HG03432 (cell line): Measurements from ENCODE around the gene ACVR2B.
A peak's percentile ranks its signal among the peaks of the same experiment; 100 is the strongest.

Experiments
- ATAC-seq: cut with Tn5 transposase; IDR thresholded peaks from one replicate; pipeline ENCODE4 v1.9.1; 2021; ENCODE audit warnings: mild to moderate bottlenecking, moderate library complexity; ENCODE audit not compliant: unreplicated experiment

Gene ACVR2B

DNA sequence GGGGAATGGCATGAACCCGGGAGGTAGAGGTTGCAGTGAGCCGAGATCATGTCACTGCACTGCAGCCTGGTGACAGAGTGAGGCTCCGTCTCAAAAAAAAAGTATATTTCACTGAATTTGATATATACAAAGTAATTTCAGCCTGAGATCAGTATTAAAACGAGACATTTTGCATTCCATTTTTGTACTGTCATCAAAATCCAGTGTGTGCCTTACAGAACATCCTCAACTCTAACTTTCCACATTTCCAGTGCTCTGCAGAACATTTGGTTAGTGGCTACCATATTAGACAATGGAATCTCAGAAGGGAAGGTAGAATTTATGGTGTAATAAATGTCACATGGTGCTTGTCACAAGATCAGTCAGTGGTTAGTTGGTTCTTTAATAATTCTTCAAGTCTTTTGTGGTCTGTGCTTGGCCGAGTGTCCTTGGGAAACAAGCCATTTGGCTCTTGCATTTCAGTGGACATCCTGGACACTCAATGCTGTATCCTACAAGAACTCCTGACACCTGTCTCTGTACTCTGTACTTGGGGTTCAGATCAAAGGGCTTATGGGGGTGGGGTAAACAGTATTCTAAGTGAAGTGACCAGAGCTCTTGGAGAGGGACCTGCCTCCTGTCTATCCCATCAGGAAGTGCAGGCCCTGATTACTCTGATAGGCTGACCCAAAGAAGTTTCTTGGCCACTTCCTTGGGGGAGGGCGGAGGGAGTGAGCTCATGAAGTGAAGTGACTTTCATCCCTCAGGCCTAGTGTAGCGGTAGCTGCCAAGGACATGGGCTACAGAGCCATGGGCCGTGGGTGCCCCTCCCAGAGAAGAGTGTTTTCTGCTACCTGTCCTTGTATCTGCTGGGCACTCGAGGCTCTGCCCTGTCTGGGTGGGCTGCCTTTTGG, 3.7 kb downstream of the ACVR2B start:
- ATAC-seq = no peak

DNA sequence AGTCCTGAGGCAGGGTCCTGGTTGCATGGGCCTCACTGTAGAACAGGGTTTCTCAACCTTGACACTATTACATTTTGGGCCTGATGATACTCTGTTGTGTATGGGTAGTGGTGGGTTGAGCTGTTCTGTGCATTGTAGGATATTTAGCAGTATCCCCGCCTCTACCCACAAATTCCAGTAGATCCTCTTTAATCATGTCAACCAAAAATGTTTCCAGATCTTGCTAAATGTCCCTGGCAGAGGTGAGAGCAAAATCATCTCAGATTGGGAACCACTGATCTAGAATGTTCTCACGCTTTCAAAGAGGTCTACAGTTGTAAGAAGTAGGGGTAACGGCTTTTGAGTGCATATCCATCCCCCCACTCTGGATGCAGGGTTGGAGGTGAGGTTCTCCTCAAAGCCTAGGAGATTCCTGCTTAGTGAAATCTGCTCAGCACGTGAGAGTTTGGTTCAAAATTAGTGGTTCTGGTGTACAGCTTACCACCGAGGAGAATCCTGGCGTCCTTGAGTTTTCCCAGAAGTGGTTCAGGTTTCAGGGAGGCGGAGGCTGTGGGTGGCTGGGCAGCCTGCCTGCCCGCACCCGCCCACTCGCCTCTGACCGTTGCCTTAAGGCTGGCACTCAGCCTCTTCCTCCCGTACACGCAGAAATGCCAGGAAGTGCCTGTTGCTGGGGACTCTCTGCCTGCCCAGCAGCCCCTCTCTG, 5.3 kb downstream of the ACVR2B start:
- no peak for ATAC-seq

DNA sequence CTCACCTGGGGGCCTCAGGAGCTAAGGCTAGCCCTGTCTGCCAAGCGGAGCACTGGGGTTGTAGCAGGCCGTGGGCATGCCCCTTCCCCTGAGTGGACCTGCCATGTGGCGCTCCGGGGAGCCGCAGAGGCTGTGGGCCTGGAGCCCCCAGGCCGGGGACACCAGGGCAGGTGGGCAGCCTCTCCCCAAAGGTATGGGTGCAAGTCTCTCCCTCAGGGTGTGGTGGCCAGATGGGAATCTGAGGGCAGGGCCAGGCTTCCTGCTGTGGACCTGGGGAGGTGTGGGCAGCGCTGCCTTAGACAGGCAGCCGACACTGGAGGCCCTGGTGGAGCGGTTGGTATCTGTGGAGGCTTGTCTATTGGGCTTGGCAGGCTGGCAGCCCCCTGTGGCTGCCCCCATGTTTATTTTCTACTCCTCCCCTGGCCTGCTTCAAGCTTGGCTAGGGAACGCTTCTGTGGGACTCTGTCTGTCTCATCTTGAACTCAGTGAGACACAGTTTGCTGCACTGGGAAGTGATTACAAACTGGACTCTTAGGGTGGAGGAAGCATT, 5.9 kb downstream of the ACVR2B start:
- no peak for ATAC-seq

DNA sequence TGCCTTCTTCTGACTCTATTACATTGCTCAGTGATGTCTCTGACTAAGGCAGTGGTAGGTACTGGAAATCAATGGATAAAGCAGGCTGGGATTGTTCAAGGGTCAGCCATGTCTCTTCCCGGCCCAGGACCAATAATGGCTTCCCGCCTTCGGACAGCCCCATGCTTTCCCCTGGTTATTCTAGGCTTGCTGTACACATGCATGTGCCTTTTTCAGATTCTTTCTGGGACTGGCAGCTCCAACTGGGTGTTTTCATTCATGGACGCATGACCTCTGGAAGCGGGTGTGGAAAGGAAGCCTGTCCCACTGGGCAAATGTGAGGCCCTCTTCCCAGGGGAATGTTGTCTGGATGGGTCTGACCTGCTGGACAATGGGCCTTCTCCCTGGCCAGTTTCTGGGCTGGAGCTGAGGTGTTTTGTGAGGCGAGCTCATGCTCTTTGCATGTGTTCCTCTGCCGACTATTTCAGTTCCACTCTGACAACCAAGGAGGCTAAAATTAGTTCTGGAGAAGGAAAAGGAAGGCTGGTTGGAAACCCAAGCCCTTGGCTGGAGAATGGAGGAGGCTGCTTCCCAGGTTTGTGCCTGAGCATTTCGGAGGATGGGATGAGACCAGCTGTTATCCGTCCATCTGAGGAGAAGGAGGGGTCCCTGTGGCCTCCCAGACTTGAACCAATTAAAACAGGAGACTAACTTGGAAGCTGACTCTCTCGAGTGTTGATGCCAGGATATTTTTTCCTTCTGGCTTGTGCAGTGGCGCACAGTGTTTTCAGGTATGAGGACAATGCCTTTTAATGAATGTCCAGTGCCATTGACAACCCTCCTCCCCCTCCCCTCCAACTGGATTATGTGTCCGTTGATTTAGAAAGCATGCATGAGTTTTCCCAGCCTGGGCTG, 6.9 kb downstream of the ACVR2B start:
- ATAC-seq = no peak

- no peak for ATAC-seq
Measured at GRCh38 chr3:38465588-38466154, 12.0 kb downstream of the ACVR2B start.

DNA sequence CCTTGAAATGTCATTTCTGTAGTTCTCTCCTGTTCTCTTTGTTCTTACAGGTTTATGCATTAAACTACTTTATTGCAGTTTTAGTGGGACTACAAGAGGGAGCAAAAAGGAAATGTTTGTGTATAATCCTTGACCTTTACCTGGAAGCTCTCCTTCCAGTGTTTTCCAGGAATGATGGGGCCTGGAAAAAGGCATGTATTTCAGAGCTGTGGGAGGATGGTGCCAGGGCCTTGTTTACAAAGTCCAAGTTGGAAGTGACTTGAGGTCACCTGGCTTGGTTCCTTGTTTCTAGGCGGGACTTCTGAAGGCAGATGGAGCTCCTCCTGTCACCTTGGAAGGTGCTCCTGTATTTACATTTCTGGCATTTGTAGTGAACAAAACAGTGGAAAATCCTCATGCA, 15.1 kb downstream of the ACVR2B start:
- ATAC-seq = no peak

DNA sequence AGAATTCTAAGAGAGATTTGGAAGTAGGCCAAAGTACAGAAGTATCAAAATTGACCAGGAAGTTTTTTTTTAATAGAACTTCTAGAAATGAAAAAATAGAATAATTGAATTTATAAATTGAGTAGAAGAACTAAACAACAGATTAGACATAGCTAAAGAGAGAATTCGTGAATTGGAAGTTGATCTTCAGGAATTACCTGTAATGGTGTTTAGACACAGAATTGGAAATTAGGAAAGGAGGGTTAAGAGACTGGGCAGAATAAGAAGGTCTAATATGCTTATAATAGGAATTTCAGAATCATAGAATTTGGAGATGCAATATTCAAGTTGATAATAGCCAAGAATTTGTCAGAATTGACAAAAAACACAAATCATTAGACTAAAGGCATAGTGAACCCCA, 16.2 kb downstream of the ACVR2B start:
- no peak for ATAC-seq

- no peak for ATAC-seq
Measured at GRCh38 chr3:38471260-38471857, 17.7 kb downstream of the ACVR2B start.

- ATAC-seq = no peak
Measured at GRCh38 chr3:38472342-38472741, 18.7 kb downstream of the ACVR2B start.

GRCh38 chr3:38473229-38473628, 19.5 kb downstream of the ACVR2B start:
- ATAC-seq = no peak

GRCh38 chr3:38474928-38475605, 21.4 kb downstream of the ACVR2B start:
- no peak for ATAC-seq

GRCh38 chr3:38475716-38476115, 22.0 kb downstream of the ACVR2B start:
- ATAC-seq = no peak

GRCh38 chr3:38476157-38476756, 22.6 kb downstream of the ACVR2B start:
- ATAC-seq = no peak

DNA sequence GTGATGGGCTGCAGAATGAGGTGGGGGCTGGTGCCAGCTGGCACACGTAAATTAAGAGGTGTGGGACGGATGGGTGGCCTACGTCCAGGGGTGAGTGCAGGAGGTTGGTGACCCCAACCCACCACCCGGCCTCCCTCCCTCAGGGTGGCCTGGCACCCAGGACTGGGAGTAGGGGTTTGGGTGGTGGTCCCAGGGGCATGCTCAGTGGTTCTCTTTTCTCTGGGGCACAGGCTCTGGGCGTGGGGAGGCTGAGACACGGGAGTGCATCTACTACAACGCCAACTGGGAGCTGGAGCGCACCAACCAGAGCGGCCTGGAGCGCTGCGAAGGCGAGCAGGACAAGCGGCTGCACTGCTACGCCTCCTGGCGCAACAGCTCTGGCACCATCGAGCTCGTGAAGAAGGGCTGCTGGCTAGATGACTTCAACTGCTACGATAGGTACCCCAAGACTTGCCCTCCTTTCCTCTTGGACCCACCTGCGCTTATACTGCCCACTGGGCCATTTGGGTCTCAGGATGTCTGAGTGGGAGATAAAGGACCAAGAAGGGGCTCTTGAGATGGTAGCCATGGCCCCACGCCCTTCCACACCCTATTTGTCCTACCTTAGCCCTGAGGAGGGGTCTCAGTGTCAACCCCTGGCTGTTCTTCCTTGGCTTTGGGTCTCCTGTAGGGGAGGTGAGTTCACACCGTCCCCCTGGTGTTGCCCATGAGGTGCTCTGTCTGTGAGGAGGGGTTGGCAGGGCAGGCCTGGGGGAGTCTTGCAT, 23.5 kb downstream of the ACVR2B start:
- ATAC-seq = no peak

- no peak for ATAC-seq
Measured at GRCh38 chr3:38477839-38478450, 24.3 kb downstream of the ACVR2B start.

DNA sequence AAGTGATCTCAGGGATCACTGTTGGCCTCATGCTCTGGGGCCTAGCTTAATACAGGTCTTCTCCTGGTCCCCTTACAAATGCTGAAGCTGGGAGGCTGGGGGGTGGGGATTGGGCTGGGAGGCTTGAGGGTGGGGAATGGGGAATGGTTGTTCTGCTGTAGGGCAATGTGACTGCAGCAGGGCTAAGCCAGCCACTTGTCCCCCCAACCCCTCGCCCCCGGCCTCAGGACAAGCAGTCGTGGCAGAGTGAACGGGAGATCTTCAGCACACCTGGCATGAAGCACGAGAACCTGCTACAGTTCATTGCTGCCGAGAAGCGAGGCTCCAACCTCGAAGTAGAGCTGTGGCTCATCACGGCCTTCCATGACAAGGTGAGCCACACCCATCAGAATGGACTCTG, 25.2 kb downstream of the ACVR2B start:
- no peak for ATAC-seq

GRCh38 chr3:38479431-38480092, 25.9 kb downstream of the ACVR2B start:
- peak; percentile 69 for ATAC-seq

GRCh38 chr3:38480093-38480445, 26.4 kb downstream of the ACVR2B start:
- ATAC-seq = no peak
